ENCODE results near the gene CAMK1G.

The CAMK1G gene

GRCh38 chr1:209607795-209608178 lies 24.3 kb downstream of the CAMK1G start:
- no peak for DNase-seq
- Histone ChIP-seq H3K4me1 (no peaks in the 10 kb centered on the region), H3K27me3 (no peaks in the 10 kb centered on the region), H3K4me3 (ENCODE audit: low read depth, low read length) (no peak overlapping the region), H3K36me3 (no peaks in the 10 kb centered on the region), H3K9me3 (no peaks in the 10 kb centered on the region)
- no peak for TF ChIP-seq CTCF (IDR thresholded peaks at IDR 0.05; ENCODE audit: low read depth, low read length)

GRCh38 chr1:209609041-209609790 lies 25.7 kb downstream of the CAMK1G start:
- Histone ChIP-seq H3K27me3 (no peaks in the 10 kb centered on the region), H3K4me1 (no peaks in the 10 kb centered on the region), H3K9me3 (no peaks in the 10 kb centered on the region), H3K36me3 (no peaks in the 10 kb centered on the region), H3K4me3 (ENCODE audit: low read depth, low read length) (no peak overlapping the region)
- no peak for TF ChIP-seq CTCF (IDR thresholded peaks at IDR 0.05; ENCODE audit: low read depth, low read length)
- DNase-seq: no peak

GRCh38 chr1:209609791-209610630 lies 26.5 kb downstream of the CAMK1G start:
- no peak for DNase-seq
- Histone ChIP-seq H3K4me1 (no peaks in the 10 kb centered on the region), H3K9me3 (no peaks in the 10 kb centered on the region), H3K36me3 (no peaks in the 10 kb centered on the region), H3K4me3 (ENCODE audit: low read depth, low read length) (no peak overlapping the region), H3K27me3 (no peaks in the 10 kb centered on the region; the same call in 1 of the 2 replicates)
- no peak for TF ChIP-seq CTCF (IDR thresholded peaks at IDR 0.05; ENCODE audit: low read depth, low read length)

GRCh38 chr1:209610631-209610905 lies 27.1 kb downstream of the CAMK1G start:
- Histone ChIP-seq H3K4me3 (ENCODE audit: low read depth, low read length) (no peak overlapping the region), H3K36me3 (no peaks in the 10 kb centered on the region), H3K27me3 (no peaks in the 10 kb centered on the region; the same call in 1 of the 2 replicates), H3K9me3 (no peaks in the 10 kb centered on the region), H3K4me1 (no peaks in the 10 kb centered on the region)
- no peak for TF ChIP-seq CTCF (IDR thresholded peaks at IDR 0.05; ENCODE audit: low read depth, low read length)
- no peak for DNase-seq

GRCh38 chr1:209611771-209612570 lies 28.5 kb downstream of the CAMK1G start:
- H3K4me3 ChIP-seq (ENCODE audit: low read depth, low read length): no peak overlapping the region
- DNase-seq: no peak
- no peaks in the 10 kb centered on the region for H3K36me3 ChIP-seq
- H3K27me3 ChIP-seq: no peaks in the 10 kb centered on the region; the same call in 1 of the 2 replicates
- TF ChIP-seq CTCF (IDR thresholded peaks at IDR 0.05; ENCODE audit: low read depth, low read length): peak; percentile 12; the same call in 1 of the 2 replicates
- no peaks in the 10 kb centered on the region for H3K9me3 ChIP-seq
- H3K4me1 ChIP-seq: no peaks in the 10 kb centered on the region

Measured in BE2C (cell line).